IMR-90 (cell line): Measurements from ENCODE around the gene PPIA. TPM values are rescaled to one million over a fixed set of nuclear protein-coding genes. Genes with fewer than 3 reads are reported as not detected.

Experiments used
- ATAC-seq: fragments of 200-7000 bp; cut with Tn5 transposase; 2 replicates; pipeline ENCODE4 v1.9.1; 2020; ENCODE audit warnings: low read depth, mild to moderate bottlenecking, moderate library complexity
- BruUV-seq: library from RNA; stranded (reverse); fragments of 400-500 nt; replicated peaks from 2 replicates; lab custom pipeline; 2021; lab: Mats Ljungman, UMichigan
- CTCF ChIA-PET: fragments of 300-600 bp; formaldehyde crosslinking; extraction: SDS; loops from one replicate; lab custom pipeline; 2021; ENCODE audit warnings: antibody characterized with exemption; lab: Yijun Ruan, JAX
- POLR2A ChIA-PET: fragments of 300-600 bp; sonication (Branson Sonifier 250); formaldehyde crosslinking; loops from one replicate; lab custom pipeline; 2022; ENCODE audit warnings: antibody characterized with exemption; ENCODE audit not compliant: unreplicated experiment; lab: Charles Lee
- DNase-seq: peaks from one replicate; pipeline ENCODE4 v3.0.0; 2013
- H2AFZ ChIP-seq: replicated peaks from 2 replicates; pipeline ENCODE3; 2013; ENCODE audit warnings: low read length, mild to moderate bottlenecking; ENCODE audit not compliant: poor library complexity
- H2AK5ac ChIP-seq: 2 replicates; pipeline ENCODE4 v1.6.1; 2013; ENCODE audit warnings: low read depth, low read length, inconsistent platforms
- H2AK9ac ChIP-seq: replicated peaks from 2 replicates; pipeline ENCODE3; 2013; ENCODE audit warnings: mild to moderate bottlenecking, low read depth, low read length, moderate library complexity; ENCODE audit not compliant: poor library complexity
- H2BK120ac ChIP-seq: 2 replicates; pipeline ENCODE4 v1.6.1; 2013; ENCODE audit warnings: low read depth, low read length, inconsistent platforms
- H2BK15ac ChIP-seq: 3 replicates; pipeline ENCODE4 v1.6.1; 2013; ENCODE audit warnings: low read depth, low read length, inconsistent platforms
- H2BK20ac ChIP-seq: 2 replicates; pipeline ENCODE4 v1.6.1; 2013; ENCODE audit warnings: low read depth, mild to moderate bottlenecking, inconsistent platforms, low read length, moderate library complexity
- H2BK5ac ChIP-seq: 2 replicates; pipeline ENCODE4 v1.6.1; 2013; ENCODE audit warnings: mild to moderate bottlenecking, low read depth, low read length, inconsistent platforms; ENCODE audit not compliant: poor library complexity, severe bottlenecking
- H3K14ac ChIP-seq: replicated peaks from 2 replicates; pipeline ENCODE4 v1.6.1; 2013; ENCODE audit warnings: low read depth, low read length, inconsistent platforms
- H3K18ac ChIP-seq: 2 replicates; pipeline ENCODE4 v1.6.1; 2013; ENCODE audit warnings: low read depth, low read length, control low read depth
- H3K23ac ChIP-seq: 2 replicates; pipeline ENCODE4 v1.6.1; 2013; ENCODE audit warnings: low read depth, low read length, inconsistent platforms
- H3K27ac ChIP-seq: 2 replicates; pipeline ENCODE4 v1.5.1; 2013; ENCODE audit warnings: mild to moderate bottlenecking, control low read depth, low read length; ENCODE audit not compliant: insufficient read depth
- H3K27me3 ChIP-seq: 2 replicates; pipeline ENCODE4 v1.6.1; 2013; ENCODE audit warnings: low read length; ENCODE audit not compliant: control insufficient read depth, insufficient read depth
- H3K36me3 ChIP-seq: 2 replicates; pipeline ENCODE4 v1.6.1; 2013; ENCODE audit warnings: low read length, mixed read lengths; ENCODE audit not compliant: control insufficient read depth, insufficient read depth
- H3K4ac ChIP-seq: 2 replicates; pipeline ENCODE4 v1.6.1; 2013; ENCODE audit warnings: low read depth, low read length, inconsistent platforms
- H3K4me1 ChIP-seq: 2 replicates; pipeline ENCODE4 v1.6.1; 2013; ENCODE audit warnings: low read length, mixed read lengths; ENCODE audit not compliant: control insufficient read depth, insufficient read depth
- H3K4me2 ChIP-seq: 2 replicates; pipeline ENCODE4 v1.6.1; 2013; ENCODE audit warnings: low read depth, mild to moderate bottlenecking, control low read depth, low read length, moderate library complexity
- H3K4me3 ChIP-seq: 2 replicates; pipeline ENCODE4 v1.5.1; 2013; ENCODE audit warnings: low read depth, mild to moderate bottlenecking, control low read depth, low read length, moderate library complexity; ENCODE audit not compliant: insufficient read depth
- H3K56ac ChIP-seq: 2 replicates; pipeline ENCODE4 v1.6.1; 2013; ENCODE audit warnings: low read length, inconsistent platforms; ENCODE audit not compliant: insufficient read depth; ENCODE audit errors: extremely low read depth
- H3K79me1 ChIP-seq, 2 experiments: 2 replicates each; pipeline ENCODE4 v1.6.1; 2013; ENCODE audit warnings: low read length in 2 of 2, inconsistent platforms in 1 of 2, low read depth in 1 of 2
- H3K9ac ChIP-seq: 2 replicates; pipeline ENCODE4 v1.6.1; 2013; ENCODE audit warnings: low read depth, low read length, control low read depth
- H3K9me1 ChIP-seq: 2 replicates; pipeline ENCODE4 v1.6.1; 2013; ENCODE audit warnings: low read length, inconsistent platforms; ENCODE audit not compliant: insufficient read depth
- H3K9me3 ChIP-seq: 2 replicates; pipeline ENCODE4 v1.6.1; 2013; ENCODE audit warnings: low read length; ENCODE audit not compliant: control insufficient read depth, insufficient read depth
- H4K20me1 ChIP-seq: 2 replicates; pipeline ENCODE4 v1.6.1; 2013; ENCODE audit warnings: low read length, inconsistent platforms; ENCODE audit not compliant: insufficient read depth
- H4K5ac ChIP-seq: 2 replicates; pipeline ENCODE4 v1.6.1; 2013; ENCODE audit warnings: mild to moderate bottlenecking, low read depth, low read length, control low read depth
- H4K8ac ChIP-seq, 2 experiments: 2 replicates each; pipeline ENCODE4 v1.6.1; 2013; ENCODE audit warnings: low read depth in 2 of 2, low read length in 2 of 2, control low read depth in 1 of 2, inconsistent platforms in 1 of 2
- H4K91ac ChIP-seq: 2 replicates; pipeline ENCODE4 v1.6.1; 2013; ENCODE audit warnings: low read depth, low read length, inconsistent platforms; ENCODE audit not compliant: insufficient read depth
- BHLHE40 ChIP-seq: fragments of 150-350 bp; IDR thresholded peaks from 2 replicates; pipeline ENCODE4 v1.6.1; 2016; ENCODE audit warnings: mild to moderate bottlenecking, low read depth, low read length
- CHD1 ChIP-seq: IDR thresholded peaks from 2 replicates; pipeline ENCODE4 v1.6.1; 2012; ENCODE audit warnings: low read depth, low read length, improper control_type of control experiment
- CTCF ChIP-seq: conservative IDR thresholded peaks from 2 replicates; pipeline ENCODE4 v1.5.1; 2012; ENCODE audit warnings: mild to moderate bottlenecking, low read depth, low read length, improper control_type of control experiment
- ELK1 ChIP-seq: fragments of 150-350 bp; IDR thresholded peaks from 2 replicates; pipeline ENCODE4 v1.6.1; 2016; ENCODE audit warnings: low read depth, mild to moderate bottlenecking, low read length, moderate library complexity, borderline replicate concordance
- MAFK ChIP-seq: IDR thresholded peaks from 2 replicates; pipeline ENCODE4 v1.6.1; 2012; ENCODE audit warnings: low read depth, low read length, improper control_type of control experiment
- MAZ ChIP-seq: IDR thresholded peaks from 2 replicates; pipeline ENCODE4 v1.6.1; 2012; ENCODE audit warnings: low read depth, mild to moderate bottlenecking, low read length, improper control_type of control experiment, moderate library complexity, borderline replicate concordance
- MXI1 ChIP-seq: IDR thresholded peaks from 2 replicates; pipeline ENCODE4 v1.6.1; 2012; ENCODE audit warnings: low read depth, mild to moderate bottlenecking, low read length, moderate library complexity, borderline replicate concordance
- POLR2A ChIP-seq: IDR thresholded peaks from 2 replicates; pipeline ENCODE4 v1.6.1; 2012; ENCODE audit warnings: mild to moderate bottlenecking, low read depth, low read length
- RCOR1 ChIP-seq: IDR thresholded peaks from 2 replicates; pipeline ENCODE4 v1.6.1; 2012; ENCODE audit warnings: mild to moderate bottlenecking, low read length, improper control_type of control experiment; ENCODE audit not compliant: insufficient replicate concordance
- SMC3 ChIP-seq: fragments of 150-350 bp; IDR thresholded peaks from 2 replicates; pipeline ENCODE4 v1.6.1; 2016; ENCODE audit warnings: low read depth, mild to moderate bottlenecking, antibody characterized with exemption, low read length, moderate library complexity
- USF2 ChIP-seq: fragments of 150-350 bp; IDR thresholded peaks from 2 replicates; pipeline ENCODE4 v1.6.1; 2017; ENCODE audit warnings: mild to moderate bottlenecking, antibody characterized with exemption, low read length, low read depth
- WGBS, 2 experiments: methylation state at CpG; one replicate each; pipeline versions ENCODE4 v1.1.5 to v1.1.7; 2013; ENCODE audit warnings: missing lambda C conversion rate in 2 of 2; ENCODE audit not compliant: insufficient read length in 1 of 2; ENCODE audit errors: extremely low coverage in 2 of 2; 5-methylcytosine and 5-hydroxymethylcytosine counted together
- dilution Hi-C: fragments of 300-500 bp; cut with HindIII; formaldehyde crosslinking; loops from one replicate; pipeline ENCODE4 v1.14.3; 2018; ENCODE audit warnings: low sequenced_read_pairs; ENCODE audit not compliant: unreplicated experiment
- in situ Hi-C: fragments of 300-500 bp; cut with MboI; formaldehyde crosslinking; loops from 3 replicates; pipeline ENCODE4 v1.14.3; 2019; ENCODE audit warnings: low sequenced_read_pairs, inconsistent platforms, mixed read lengths
- intact Hi-C: fragments of 100-400 bp; cut with micrococcal nuclease; formaldehyde crosslinking; loops from 2 replicates; pipeline ENCODE4 v1.10.0; 2022
- polyA plus RNA-seq, 3 experiments: library from polyadenylated mRNA; depleted of rRNA; stranded (reverse); fragments of >200 nt; gene quantifications; 2 replicates each; pipeline ENCODE4 v1.2.3, GENCODE V29; 2012; ENCODE audit warnings: low replicate concordance in 1 of 3
- total RNA-seq: library from RNA; depleted of rRNA; stranded (reverse); fragments of >200 nt; gene quantifications from 2 replicates; pipeline ENCODE4 v1.2.3, GENCODE V29; 2012

Gene PPIA
- total and polyA plus RNA-seq, 2 of the 4 experiments (the other 2 are of a cell fraction) = 3,396 to 4,883 TPM

- no peak for TF ChIP-seq MAFK
Observed at GRCh38 chr7:44765579-44766415, 30.7 kb upstream of the PPIA start (continued).

GRCh38 chr7:44766416-44766801 is 30.1 kb upstream of the PPIA start:
- no peak for TF ChIP-seq CTCF
- no peak for TF ChIP-seq RCOR1
- TF ChIP-seq POLR2A = no peak
- no peak for TF ChIP-seq MAZ
- no peak for TF ChIP-seq MXI1
- TF ChIP-seq BHLHE40 = no peak
- no peak for TF ChIP-seq ELK1
- no peak for TF ChIP-seq SMC3
- TF ChIP-seq USF2 = no peak
- TF ChIP-seq CHD1 = no peak
- no peak for TF ChIP-seq MAFK
- Histone ChIP-seq H3K56ac (no peak overlapping the region), H4K20me1 (peaks cover 6% of the 10 kb centered on the region), H4K5ac (no peak overlapping the region), H4K8ac (no peak overlapping the region), H2BK20ac (no peak overlapping the region), H2BK15ac (no peak overlapping the region), H4K91ac (no peak overlapping the region), H3K9ac (no peak overlapping the region), H2AFZ (no peak overlapping the region), H3K9me3 (no peaks in the 10 kb centered on the region), H3K79me1 (peaks cover 0 to 15% of the 10 kb centered on the region in 2 experiments; a peak in 2 of 4 replicates), H3K23ac (no peak overlapping the region), H2BK5ac (no peak overlapping the region), H3K27me3 (no peaks in the 10 kb centered on the region), H3K4ac (no peak overlapping the region), H2AK5ac (no peak overlapping the region), H2AK9ac (no peak overlapping the region), H3K36me3 (peaks cover 57% of the 10 kb centered on the region), H3K14ac (no peak overlapping the region), H3K4me1 (peaks cover 33% of the 10 kb centered on the region), H3K9me1 (peaks cover 22% of the 10 kb centered on the region), H3K18ac (no peak overlapping the region), H3K4me2 (no peak overlapping the region), H3K27ac (no peak overlapping the region), H2BK120ac (no peak overlapping the region), H3K4me3 (no peak overlapping the region)
- intact Hi-C loops (no loop called here), dilution Hi-C loops (no loop called here), in situ Hi-C loops (no loop called here)
- 96% methylated on average over 9 of the region's 11 CpGs; no CpG with 5 or more reads in 1 of the 2 experiments for WGBS, 2 experiments
- ChIA-PET CTCF (no interaction called here), POLR2A (no interaction called here)
- ATAC-seq = no peak
- no peak for DNase-seq
- BruUV-seq = no TSS peak
